Upper lobe of left lung (tissue), 6 donors: ENCODE data around the gene DSCAM. TPM values are rescaled to one million over a fixed set of nuclear protein-coding genes. Genes with fewer than 3 reads are reported as not detected.

Experiments
- ATAC-seq, 2 donors: fragments of 200-7000 bp; cut with Tn5 transposase; one replicate each; pipeline ENCODE4 v1.9.1; 2022; ENCODE audit warnings: mild to moderate bottlenecking in 2 of 2, moderate library complexity in 2 of 2; ENCODE audit not compliant: low FRiP score in 2 of 2
- DNase-seq, 2 donors: peaks; one replicate each; pipeline ENCODE4 v3.0.0-alpha.2; 2019 to 2020
- H3K27ac ChIP-seq, 4 donors: fragments of 200-600 bp; sonication (generic); one replicate each; pipeline ENCODE4 v1.5.1; 2016 to 2019
- H3K27me3 ChIP-seq, 4 donors: fragments of 200-600 bp; sonication (generic); one replicate each; pipeline ENCODE4 v1.5.1; 2017 to 2019
- H3K36me3 ChIP-seq, 4 donors: fragments of 200-600 bp; sonication (generic); one replicate each; pipeline ENCODE4 v1.5.1; 2016 to 2019
- H3K4me1 ChIP-seq, 4 donors: fragments of 200-600 bp; sonication (generic); one replicate each; pipeline ENCODE4 v1.5.1; 2018 to 2019
- H3K4me3 ChIP-seq, 4 donors: fragments of 200-600 bp; sonication (generic); one replicate each; pipeline ENCODE4 v1.5.1; 2017 to 2019; ENCODE audit warnings: mild to moderate bottlenecking in 2 of 4, moderate library complexity in 1 of 4
- H3K9me3 ChIP-seq, 4 donors: fragments of 200-600 bp; sonication (generic); one replicate each; pipeline ENCODE4 v1.5.1; 2018 to 2019
- EP300 ChIP-seq, 4 donors: sonication (generic); formaldehyde crosslinking; IDR thresholded peaks; one replicate each; pipeline ENCODE4 v1.5.1; 2017; ENCODE audit warnings: antibody characterized with exemption in 4 of 4, control low read depth in 2 of 4
- POLR2A ChIP-seq, 4 donors: fragments of 450-650 bp; IDR thresholded peaks; one replicate each; pipeline ENCODE4 v1.5.1; 2016 to 2017; ENCODE audit warnings: antibody characterized with exemption in 4 of 4, mild to moderate bottlenecking in 2 of 4
- POLR2AphosphoS5 ChIP-seq, 2 donors: sonication (generic); formaldehyde crosslinking; IDR thresholded peaks; one replicate each; pipeline ENCODE4 v1.5.1; 2017; ENCODE audit warnings: antibody characterized with exemption in 2 of 2
- WGBS, 2 donors: methylation state at CpG; one replicate each; pipeline ENCODE4 v1.1.5; 2017 to 2018; 5-methylcytosine and 5-hydroxymethylcytosine counted together
- total RNA-seq, 6 donors: library from RNA; depleted of rRNA in 4 of 6; stranded (reverse); fragments of >200 nt in 4 of 6; gene quantifications; one replicate each; pipeline versions ENCODE4 v1.1.0 to v1.2.1, GENCODE V29; 2016 to 2021
- TF ChIP-seq, protein P1 (sequence below), 6 experiments: fragments of 450-650 bp in 4 of 6; fragments of 200-600 bp in 2 of 6; sonication (generic) in 2 of 6; IDR thresholded peaks; one replicate each; pipeline ENCODE4 v1.5.1; 2016 to 2019; ENCODE audit warnings: antibody characterized with exemption in 6 of 6
- donor health status: DM: no; HTN: no; CAD: no; lungs with moderate emphysema.
- donor health status: DM: no; HTN: yes; CAD: no; lungs with severe emphysema.

DSCAM gene
- total RNA-seq, 6 donors from 2014 or later: under 0.01 to 0.61 (median 0.26) TPM; not detected in 1

DNA sequence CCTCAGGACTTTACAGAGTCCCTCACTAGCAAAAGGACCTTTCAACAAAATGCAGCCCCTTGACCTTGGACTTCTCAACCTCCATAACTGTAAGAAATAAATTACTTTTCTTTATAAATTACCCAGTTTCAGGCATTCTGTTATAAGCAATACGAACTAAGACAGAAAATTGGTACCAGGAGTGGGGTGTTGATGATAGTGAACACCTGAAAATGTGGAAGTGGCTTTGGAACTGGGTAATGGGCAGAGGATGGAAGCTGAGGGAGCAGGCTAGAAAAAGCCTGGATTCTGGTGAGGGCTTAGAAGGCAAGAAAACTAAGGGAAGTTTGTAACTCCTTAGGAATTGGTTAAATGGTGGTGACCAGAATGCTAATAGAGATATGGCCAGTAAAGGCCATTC is 46.8 kb downstream of the DSCAM start:
- H3K4me3 ChIP-seq: no peak overlapping the region
- TF ChIP-seq, protein P1, sequence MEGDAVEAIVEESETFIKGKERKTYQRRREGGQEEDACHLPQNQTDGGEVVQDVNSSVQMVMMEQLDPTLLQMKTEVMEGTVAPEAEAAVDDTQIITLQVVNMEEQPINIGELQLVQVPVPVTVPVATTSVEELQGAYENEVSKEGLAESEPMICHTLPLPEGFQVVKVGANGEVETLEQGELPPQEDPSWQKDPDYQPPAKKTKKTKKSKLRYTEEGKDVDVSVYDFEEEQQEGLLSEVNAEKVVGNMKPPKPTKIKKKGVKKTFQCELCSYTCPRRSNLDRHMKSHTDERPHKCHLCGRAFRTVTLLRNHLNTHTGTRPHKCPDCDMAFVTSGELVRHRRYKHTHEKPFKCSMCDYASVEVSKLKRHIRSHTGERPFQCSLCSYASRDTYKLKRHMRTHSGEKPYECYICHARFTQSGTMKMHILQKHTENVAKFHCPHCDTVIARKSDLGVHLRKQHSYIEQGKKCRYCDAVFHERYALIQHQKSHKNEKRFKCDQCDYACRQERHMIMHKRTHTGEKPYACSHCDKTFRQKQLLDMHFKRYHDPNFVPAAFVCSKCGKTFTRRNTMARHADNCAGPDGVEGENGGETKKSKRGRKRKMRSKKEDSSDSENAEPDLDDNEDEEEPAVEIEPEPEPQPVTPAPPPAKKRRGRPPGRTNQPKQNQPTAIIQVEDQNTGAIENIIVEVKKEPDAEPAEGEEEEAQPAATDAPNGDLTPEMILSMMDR (IDR thresholded peaks at IDR 0.05): no peak
- no peak for TF ChIP-seq EP300 (IDR thresholded peaks at IDR 0.05)
- TF ChIP-seq POLR2AphosphoS5 (IDR thresholded peaks at IDR 0.05): no peak
- TF ChIP-seq POLR2A (IDR thresholded peaks at IDR 0.05): no peak
- DNase-seq (no peak), ATAC-seq (no peak)
- H3K27me3 ChIP-seq: no peaks in the 10 kb centered on the region
- H3K9me3 ChIP-seq: peaks cover 14 to 21% (median 19%) of the 10 kb centered on the region in 4 donors
- WGBS, 2 donors: 86 to 88% methylated on average over 1 of the region's 1 CpG
- H3K36me3 ChIP-seq: no peaks in the 10 kb centered on the region
- no peak overlapping the region for H3K27ac ChIP-seq
- no peaks in the 10 kb centered on the region for H3K4me1 ChIP-seq

DNA sequence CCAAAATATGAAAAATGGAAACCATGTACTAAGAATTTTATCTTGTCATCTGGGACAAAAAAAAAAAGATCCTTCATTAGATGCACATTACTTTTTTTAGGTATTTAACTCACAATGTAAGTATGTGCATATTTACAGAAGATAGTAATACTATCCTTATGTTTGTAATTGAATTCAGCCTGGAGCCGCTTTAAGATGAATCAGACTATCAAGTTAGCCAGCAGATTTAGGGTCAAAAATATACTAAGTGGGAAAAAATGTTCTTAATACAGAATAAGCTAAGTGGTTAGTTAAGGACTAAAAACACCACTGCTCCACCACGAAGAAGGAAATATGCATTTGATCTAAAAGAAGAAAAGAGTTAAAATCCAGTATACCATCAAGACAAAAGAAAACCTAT is 49.1 kb downstream of the DSCAM start:
- no peak for DNase-seq
- ATAC-seq: no peak
- no peak overlapping the region for H3K4me3 ChIP-seq
- TF ChIP-seq POLR2A (IDR thresholded peaks at IDR 0.05): no peak
- WGBS, 2 donors: 68 to 83% methylated on average over 2 of the region's 2 CpGs
- H3K27me3 ChIP-seq: no peaks in the 10 kb centered on the region
- peaks cover 14 to 21% (median 19%) of the 10 kb centered on the region in 4 donors for H3K9me3 ChIP-seq
- no peaks in the 10 kb centered on the region for H3K36me3 ChIP-seq
- H3K4me1 ChIP-seq: no peaks in the 10 kb centered on the region
- no peak overlapping the region for H3K27ac ChIP-seq

DNA sequence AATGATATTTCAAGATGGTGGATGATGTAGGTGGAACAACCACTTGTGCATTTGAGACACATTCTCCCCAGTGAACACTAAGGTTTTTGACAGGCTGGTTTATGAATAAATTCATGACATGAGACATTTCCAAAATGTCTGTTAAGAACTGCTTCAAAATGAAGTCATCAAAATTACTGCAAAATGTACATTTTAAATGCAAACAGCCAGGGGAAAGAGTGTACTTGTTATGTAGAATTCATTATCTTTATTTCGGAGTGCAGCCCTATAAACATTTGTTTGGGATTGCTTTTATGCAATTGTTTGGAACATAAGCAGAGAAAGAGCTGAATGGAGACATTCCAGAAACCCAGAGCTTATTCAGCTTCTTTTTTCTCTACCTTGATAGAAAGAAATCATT is 49.5 kb downstream of the DSCAM start:
- Histone ChIP-seq H3K9me3 (peaks cover 14 to 21% (median 19%) of the 10 kb centered on the region in 4 donors), H3K36me3 (no peaks in the 10 kb centered on the region), H3K27ac (no peak overlapping the region), H3K4me1 (no peaks in the 10 kb centered on the region), H3K27me3 (no peaks in the 10 kb centered on the region), H3K4me3 (no peak overlapping the region)
- ATAC-seq (no peak), DNase-seq (no peak)
- TF ChIP-seq POLR2AphosphoS5 (IDR thresholded peaks at IDR 0.05) (no peak), EP300 (IDR thresholded peaks at IDR 0.05) (no peak), POLR2A (IDR thresholded peaks at IDR 0.05) (no peak)
- TF ChIP-seq, protein P1 (IDR thresholded peaks at IDR 0.05): no peak
- 51 to 78% methylated on average over 1 of the region's 1 CpG for WGBS, 2 donors

DNA sequence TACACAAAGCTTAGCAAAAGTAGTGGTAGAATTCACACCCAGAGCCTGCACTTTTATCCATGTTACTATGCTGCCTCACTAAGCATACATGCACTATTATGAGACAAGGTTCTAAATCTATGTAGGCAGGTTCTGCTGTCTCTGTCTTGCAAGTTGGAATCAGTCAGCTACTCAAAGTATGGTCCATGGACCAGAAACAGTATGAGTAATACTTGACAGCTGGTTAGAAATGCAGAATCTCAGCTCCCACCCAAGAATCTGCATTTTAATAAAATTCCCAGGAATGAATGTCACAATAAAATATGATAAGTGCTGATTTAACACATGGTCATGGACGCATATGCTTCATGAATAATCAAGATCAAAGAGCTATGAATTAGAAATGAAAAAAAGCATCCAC is 50.5 kb downstream of the DSCAM start:
- whole genome bisulfite sequencing, 2 donors: 76 to 85% methylated on average over 1 of the region's 1 CpG

DNA sequence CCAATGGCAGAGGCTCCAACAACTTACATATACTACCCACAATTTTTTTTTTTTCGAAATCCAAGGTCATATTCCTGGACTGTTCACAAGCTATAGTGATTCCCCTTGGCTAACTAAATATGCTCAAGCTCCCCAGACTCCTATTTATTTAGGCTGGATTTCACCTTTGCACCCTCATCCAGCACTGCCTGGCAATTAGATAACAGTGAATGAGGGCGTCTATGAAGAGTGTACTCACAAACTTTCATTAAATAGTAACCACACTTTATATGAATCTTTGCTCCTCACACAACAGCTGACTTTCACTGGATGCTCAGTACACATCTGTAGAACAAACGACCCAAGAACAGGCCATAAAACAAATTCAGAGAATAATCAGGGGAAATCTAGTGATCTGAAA is 51.6 kb downstream of the DSCAM start:
- WGBS, 2 donors: 58 to 67% methylated on average over 3 of the region's 3 CpGs
- Histone ChIP-seq H3K27ac (no peak overlapping the region), H3K9me3 (peaks cover 8 to 11% (median 11%) of the 10 kb centered on the region in 4 donors), H3K4me3 (no peak overlapping the region), H3K27me3 (no peaks in the 10 kb centered on the region), H3K36me3 (no peaks in the 10 kb centered on the region), H3K4me1 (no peaks in the 10 kb centered on the region)
- no peak for ATAC-seq
- DNase-seq: no peak
- no peak for TF ChIP-seq POLR2A (IDR thresholded peaks at IDR 0.05)

More for the DNA sequence above, 50.5 kb downstream of the DSCAM start:
- no peaks in the 10 kb centered on the region for H3K4me1 ChIP-seq
- no peak overlapping the region for H3K4me3 ChIP-seq
- no peak for TF ChIP-seq POLR2A (IDR thresholded peaks at IDR 0.05)
- TF ChIP-seq POLR2AphosphoS5 (IDR thresholded peaks at IDR 0.05): no peak
- TF ChIP-seq, protein P1 (IDR thresholded peaks at IDR 0.05): no peak
- no peak for TF ChIP-seq EP300 (IDR thresholded peaks at IDR 0.05)
- no peak overlapping the region for H3K27ac ChIP-seq
- peaks cover 14 to 21% (median 19%) of the 10 kb centered on the region in 4 donors for H3K9me3 ChIP-seq
- ATAC-seq (no peak), DNase-seq (no peak)
- no peaks in the 10 kb centered on the region for H3K36me3 ChIP-seq
- H3K27me3 ChIP-seq: no peaks in the 10 kb centered on the region

DNA sequence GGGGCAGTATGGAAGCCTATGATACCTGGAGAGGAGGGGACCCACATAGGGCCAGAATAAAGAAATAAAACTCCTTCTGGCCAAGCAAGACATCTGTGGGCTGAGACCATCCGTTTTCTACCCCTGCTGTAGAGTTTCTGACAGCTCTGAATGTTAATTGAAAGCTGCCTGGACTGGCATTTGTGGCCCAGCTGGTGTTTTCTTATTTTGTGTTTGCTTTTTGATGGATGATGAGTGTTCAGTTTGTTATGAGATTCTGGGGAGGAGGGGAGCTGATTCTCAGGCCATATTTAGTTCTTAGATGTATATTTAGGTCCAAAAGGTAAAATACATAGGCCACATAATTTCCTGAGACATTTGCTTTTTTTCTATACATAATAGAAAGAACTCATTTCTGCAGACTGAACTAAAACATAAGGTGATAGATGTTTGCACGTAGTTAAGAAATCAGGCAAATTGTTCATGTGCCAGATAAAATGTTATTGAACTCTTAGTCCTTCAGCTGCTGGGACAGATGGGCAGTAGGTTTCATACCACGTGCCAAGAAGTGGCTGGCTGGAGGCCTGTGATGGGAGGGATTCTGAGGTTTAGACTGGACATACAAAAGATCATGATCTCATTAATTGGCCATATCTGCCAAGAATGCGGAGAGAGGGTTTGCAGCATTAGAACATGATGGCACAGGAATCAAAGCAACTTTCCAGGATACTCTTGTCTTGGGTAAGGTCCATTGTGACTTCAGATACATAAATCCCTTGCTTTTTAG is 54.1 kb downstream of the DSCAM start:
- Histone ChIP-seq H3K9me3 (no peaks in the 10 kb centered on the region), H3K4me3 (no peak overlapping the region), H3K36me3 (no peaks in the 10 kb centered on the region), H3K27ac (no peak overlapping the region), H3K4me1 (no peaks in the 10 kb centered on the region), H3K27me3 (no peaks in the 10 kb centered on the region)
- WGBS, 2 donors: 70 to 75% methylated on average over 4 of the region's 4 CpGs
- peak in 1 of 2 donors; percentile 63 for ATAC-seq
- TF ChIP-seq, protein P1 (IDR thresholded peaks at IDR 0.05): no peak
- TF ChIP-seq EP300 (IDR thresholded peaks at IDR 0.05): no peak
- TF ChIP-seq POLR2AphosphoS5 (IDR thresholded peaks at IDR 0.05): no peak
- TF ChIP-seq POLR2A (IDR thresholded peaks at IDR 0.05): no peak
- DNase-seq: no peak
